Activated T-cell treated with anti-CD3 and anti-CD28 coated beads for 1 hour (primary cell): Measurements from ENCODE around the gene WEE2.
A peak's percentile ranks its signal among the peaks of the same experiment; 100 is the strongest.
"Not testable (repeated sequence)": the region's sequence is repeated elsewhere in the genome, so short reads cannot be mapped to it uniquely, and the experiment has no call there.

Experiments
- DNase-seq: peaks from one replicate; pipeline ENCODE4 v3.0.0-alpha.2; 2020; ENCODE audit warnings: low read depth

Gene WEE2

DNA sequence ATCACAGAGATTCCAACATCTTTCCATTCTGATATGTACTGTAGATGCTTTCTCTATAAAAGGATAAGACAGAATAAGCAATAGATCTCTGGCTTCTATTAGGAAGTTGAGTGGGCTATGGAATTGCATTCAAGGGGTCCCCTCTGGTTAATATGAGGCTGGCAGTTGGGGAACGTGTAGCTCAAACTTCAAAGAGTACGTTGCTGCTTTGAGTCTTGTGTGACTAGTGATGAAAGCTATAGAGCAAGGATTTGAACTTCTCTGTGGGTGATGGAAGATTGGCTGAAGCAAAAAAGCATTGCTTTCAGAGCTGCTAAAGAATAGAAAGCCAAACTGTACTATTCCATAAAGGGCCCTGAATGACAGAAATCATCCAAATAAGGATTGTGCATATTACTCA, 6.4 kb downstream of the WEE2 start:
- DNase-seq = no peak

DNA sequence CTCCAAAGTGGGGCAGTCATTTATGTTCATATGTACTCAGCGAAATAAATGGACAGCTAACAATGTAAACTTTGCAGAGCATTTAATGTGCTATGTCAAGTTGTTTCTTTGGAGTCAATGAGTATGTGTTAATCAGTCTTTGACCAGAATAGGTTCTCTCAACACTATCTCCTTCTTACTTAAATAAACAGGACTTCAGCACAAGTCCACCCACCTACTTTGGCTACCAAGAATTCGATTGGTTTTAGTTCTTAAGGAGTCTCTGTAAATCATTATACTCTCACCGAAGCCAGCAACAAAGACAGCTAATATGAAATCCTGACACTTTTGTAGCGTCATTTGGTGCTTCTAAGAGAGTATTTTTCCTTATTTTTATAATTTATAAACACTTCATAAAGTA, 6.9 kb downstream of the WEE2 start:
- no peak for DNase-seq

DNA sequence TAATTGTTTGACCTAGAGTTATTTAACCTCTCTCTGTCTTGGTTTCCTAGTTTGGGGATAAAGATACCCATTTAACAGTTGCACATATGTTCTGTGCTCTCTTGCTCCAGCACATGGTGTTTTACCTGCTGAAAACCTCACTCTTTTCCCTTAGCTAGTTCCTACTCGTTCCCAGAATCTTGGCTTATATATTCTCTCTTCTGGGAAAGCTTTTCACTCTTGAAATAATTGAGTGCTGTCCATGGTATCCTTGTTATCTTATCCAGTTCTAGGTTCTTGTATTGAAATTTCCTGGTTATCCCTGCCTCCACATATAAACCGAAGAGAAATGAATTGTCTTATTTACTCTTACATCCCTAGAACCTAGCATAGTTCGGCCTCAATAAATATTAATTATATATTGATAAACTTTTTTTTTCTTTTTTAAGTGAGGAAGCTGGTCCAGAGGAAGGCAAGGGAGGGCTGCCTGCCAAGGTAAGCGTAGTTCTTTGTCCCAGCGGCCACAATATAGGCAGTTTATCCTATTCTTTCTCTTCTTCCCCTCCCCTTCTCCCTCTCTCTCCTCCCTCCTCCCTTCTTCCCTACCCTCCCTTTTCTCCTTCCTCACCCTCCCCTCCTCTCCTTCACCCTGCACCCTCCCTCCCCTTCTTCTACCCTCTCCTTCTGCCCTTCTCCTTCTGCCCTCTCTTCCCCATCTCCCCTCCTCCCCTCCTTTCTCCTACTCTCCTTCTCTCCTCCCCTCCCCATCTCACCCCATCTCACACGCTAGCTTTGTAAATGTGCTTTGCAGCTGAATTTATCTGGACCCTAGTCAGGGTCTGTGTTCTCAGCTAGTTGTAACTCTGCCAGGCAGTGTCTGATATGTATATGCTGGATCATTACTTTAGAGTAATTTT, 7.9 kb downstream of the WEE2 start:
- no peak for DNase-seq

DNA sequence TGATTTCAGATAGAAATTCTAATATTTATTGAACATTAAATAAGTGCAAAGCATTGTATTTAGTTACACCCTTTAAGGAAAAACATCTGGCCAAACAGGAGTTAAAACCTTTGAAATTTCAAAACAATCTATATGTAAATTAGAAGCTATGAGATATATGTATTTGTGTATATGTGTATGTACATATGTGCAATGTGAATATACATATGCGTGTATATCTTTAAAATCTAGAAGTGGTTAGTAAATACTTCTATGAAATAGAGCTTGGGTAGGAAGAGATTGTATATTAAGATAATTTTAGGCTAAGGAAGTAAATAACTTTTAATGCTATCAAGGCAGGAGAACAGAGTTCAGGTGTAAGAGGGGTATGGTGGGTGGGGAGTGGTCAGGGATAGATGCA, 9.3 kb downstream of the WEE2 start:
- no peak for DNase-seq

DNA sequence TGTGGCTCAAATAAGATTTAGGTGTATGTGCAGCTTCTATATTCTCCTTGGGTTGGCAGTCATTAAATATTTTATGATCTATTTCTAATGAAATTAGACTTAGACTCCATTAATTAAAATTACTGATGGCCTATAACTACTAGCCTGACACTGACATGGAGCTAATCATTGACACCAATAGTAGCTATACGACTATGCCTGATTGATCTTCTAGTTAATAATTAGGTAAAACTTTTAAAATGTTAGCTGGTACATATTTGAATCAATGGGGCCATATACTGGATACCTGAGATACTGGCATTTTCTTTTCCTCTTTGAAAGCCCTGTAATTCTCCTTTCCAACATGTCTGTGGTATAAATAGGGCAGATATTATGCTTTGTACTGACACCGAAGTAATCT, 14.4 kb downstream of the WEE2 start:
- no peak for DNase-seq

DNA sequence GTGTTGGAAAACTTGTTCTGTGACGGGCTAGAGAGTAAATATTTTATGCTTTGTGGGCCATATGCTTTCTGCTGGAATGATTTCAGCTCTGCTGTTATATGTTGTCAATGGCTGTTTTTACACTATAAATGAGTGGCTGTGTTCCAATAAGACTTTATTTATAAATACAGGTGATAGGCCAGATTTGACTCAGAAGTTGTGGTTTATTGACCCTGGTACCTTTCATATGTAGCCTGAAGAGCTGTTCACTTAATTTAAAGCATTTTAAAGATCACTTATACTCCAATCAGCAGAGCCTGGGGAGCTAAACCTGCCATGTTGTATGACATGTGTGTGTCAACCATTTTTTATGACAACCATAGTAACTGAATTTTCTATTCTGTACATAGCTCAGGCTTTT, 20.9 kb downstream of the WEE2 start:
- DNase-seq = no peak

DNA sequence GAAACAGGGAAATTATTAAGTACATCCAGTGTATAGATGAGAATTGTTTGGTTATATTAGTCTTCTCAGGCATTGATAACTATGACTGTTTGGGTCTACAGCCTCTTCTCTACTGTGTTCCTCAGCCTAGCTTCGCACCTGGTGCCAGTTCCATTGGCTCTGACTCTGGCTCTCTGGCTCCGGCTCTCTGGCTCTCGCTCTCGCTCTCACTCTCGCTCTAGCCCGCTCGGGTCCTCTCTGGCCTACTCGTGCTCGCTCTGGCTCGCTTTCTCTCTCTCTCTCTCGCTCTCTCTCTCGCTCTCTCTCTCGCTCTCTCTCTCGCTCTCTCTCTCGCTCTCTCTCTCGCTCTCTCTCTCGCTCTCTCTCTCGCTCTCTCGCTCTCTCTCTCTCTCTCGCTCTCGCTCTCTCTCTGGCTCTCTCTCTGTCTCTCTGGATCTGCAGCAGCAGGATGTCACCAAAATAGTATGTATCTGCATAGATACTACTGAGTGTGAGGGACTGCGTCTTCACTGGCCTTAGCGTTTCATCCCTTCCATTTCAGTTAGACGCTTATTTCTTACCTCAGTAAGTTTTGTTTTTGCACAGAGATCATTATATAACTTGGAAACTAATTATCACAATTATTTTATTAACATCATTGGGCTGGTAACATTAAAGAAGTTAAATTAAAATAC, 23.5 kb downstream of the WEE2 start:
- DNase-seq = no peak

DNA sequence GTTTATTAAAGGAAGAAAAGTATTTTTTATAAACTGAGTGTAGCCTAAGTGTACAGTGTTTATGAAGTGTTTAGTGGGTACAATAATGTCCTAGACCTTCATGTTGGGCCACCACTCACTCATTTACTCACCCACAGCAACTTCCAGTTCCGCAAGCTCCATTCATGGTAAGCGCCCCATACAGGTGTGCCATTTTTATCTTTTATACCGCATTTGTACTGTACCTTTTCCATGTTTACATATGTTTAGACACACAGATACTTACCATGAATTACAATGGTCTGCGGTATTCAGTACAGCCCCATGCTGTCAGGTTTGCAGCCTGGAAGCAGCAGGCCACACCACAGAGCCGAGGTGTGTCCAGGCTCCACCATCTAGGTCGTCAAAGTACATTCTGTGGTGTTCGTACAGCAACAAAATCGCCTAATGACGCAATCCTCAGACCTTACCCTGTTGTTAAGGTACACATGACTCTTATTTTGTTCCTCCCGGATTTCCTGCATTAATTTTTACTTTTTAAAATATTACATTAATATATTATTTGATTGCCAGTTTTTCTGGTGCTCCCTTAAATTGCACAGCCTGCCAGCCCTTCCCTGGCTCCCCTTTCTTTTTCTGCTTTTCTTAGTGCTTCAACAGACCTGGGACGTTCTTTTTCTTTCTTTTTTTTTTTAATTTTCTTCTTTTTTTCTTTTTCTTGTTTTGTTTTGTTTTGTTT, 29.1 kb downstream of the WEE2 start:
- DNase-seq = no peak

DNA sequence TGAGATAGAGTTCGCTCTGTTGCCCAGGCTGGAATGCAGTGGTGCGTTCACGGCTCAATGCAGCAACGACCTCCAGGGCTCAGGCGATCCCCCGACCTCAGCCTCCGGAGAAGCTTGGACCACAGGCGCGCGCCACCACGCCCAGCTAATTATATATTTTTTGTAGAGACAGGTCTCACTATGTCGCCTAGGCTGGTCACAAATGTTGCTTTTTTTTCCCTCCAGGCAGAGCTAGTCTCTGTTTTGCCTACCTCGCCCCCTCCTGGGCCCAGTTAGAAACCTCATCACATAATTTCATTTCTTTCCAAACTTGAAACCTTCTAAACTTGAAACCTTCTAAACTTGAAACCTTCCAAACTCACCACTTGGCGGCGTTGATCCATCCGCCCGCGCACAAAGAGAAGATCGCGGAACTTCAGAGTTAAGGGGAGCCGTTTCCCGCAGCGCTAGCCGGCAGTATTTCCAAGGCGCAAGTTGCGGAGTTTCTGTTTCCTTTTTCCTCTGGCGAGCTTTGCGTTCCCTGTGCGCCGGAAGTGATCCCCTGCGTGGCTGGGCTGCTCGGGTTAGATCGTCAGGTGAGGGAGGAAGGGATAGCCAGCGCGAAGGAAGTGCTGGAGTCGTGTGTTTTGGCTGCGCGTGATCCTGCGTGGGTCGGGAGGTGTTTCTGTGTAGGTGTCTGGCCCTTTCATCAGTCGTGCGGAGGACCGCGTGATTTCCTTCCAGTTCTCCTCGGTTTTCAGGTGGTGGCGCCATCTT, 29.9 kb downstream of the WEE2 start, which contains the start of gene SSBP1:
Gene SSBP1, plus strand, starts transcription at position 523 of the 756 bp plus-strand sequence. CDS start 809 bp downstream, outside the sequence.
- peak; percentile 76 for DNase-seq

DNA sequence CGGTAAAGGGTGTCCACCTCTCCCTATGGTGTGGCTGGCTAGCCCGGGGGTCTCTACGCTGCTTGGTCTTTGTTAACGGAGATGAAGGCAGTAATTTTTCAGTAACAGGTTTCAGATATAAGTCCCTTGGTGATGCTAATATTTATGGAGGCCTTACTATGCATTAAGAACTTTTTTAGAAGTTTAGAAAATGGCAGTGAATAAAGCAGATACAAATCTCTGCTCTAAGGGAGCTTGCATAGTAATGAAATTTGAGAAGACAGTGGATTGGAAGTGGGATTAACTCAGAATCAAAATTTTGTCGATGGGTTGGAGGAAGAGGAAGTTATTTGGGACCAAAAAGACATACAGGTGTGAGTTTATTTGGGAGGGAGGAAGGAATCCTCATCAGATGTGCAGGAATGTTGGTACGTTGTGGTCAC, 30.4 kb downstream of the WEE2 start:
- DNase-seq = no peak

DNA sequence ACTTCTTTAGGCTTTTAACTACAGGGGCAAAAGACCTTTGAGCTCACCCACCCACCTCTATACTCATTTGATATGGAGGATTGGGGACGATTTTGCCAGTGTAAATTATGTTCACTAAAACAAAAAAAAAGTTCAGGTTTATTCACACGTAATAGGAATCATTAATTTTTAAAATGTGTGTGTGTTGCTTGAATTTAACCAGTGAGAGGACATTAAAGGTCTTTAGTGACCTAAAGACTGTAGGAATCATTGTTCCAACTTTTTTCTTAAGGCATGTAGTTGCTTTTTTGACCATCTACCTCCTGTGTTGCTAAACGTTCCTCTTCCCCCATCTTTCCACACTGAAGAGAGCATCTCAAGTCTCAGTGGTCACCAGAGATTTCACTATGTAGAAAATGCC, 31.1 kb downstream of the WEE2 start:
- DNase-seq = no peak

DNA sequence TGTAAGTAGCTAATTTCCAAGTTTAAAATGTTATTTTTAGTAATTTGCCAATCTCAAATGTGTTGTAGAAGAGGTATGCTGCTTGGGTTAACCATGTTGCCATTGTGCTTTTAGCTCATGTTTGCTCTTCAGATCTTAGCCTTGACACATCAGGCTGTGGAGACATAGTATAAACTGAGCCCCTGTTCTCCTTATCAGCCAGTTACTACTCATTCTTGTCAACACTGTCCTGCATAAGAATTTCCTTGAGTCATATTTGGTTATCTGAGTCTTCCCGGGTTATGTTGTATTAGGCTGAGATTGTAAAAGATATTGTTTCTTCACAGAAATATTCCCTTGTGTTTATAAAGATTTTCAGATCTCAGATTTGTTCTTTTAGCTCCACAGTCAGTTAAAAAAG, 34.1 kb downstream of the WEE2 start:
- no peak for DNase-seq

DNA sequence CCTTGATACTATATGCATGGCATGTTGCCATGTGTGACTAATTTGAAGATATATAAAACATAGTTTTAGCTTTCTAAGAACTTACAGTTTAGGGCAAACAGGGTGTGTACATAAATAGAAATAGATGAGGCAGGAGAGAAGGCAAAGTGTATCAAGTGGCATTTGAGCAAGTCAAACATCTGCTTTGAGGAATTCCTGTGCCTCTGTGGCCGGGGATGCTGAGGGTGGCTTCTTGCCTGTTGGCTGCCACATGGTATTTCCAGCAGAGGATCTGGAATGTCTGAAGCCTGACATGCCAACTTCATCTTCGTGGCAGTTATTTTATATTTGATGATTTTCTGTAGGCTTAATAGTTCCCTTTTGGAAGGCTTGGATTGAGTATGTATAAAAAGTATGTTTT, 36.0 kb downstream of the WEE2 start:
- no peak for DNase-seq

DNA sequence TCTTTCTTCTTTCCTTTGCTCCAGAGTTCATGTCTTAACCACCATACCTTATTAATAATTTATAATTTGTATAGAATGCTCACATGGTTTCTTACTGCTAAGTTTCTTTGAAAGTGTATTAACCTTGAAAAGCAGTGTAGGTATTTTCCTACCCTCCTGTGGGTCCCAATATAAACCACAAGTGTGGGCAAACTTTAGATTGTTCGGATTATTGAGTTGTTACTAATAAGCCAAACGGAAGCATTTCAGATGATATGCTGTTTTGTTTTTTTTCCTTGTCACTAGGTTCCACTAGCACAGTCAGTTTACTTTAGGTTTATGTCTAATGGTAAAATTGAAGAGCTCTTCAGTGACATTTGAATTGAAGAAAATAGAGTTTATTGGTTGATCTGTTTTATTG, 40.2 kb downstream of the WEE2 start:
- DNase-seq = no peak

DNA sequence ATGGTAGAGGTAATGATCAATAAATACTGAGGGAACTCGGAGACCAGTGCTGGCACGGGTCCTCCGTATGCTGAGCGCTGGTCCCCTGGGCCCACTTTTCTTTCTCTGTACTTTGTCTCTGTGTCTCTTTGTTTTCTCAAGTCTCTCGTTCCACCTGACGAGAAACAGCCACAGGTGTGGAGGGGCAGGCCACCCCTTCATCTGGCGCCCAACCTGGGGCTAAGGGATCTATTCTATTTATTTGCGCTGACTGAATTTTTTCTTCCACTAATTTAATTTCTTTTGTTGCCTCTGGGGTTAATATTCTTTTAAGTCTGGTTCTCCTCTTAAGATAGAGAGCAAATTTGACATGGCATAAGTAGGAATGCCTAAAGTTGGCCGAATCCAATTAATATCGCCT, 43.8 kb downstream of the WEE2 start:
- DNase-seq = not testable (repeated sequence)

DNA sequence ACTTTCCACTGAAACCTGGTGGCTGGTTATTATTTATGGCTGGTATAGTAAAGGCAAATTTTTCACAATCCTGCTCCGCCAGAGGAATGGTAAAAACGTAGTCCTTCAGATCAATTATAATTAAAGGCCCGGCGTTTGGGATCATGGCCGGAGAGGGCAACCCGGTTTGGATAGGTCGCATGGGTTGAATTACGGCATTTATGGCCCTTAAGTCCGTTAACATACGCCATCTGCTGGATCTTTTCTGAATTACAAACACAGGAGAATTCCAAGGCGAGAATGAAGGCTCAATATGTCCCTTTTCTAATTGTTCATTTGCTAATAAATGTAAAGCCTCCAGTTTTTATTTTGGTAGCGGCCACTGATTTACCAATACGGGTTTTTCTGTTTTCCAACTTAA, 44.5 kb downstream of the WEE2 start:
- DNase-seq = no peak

DNA sequence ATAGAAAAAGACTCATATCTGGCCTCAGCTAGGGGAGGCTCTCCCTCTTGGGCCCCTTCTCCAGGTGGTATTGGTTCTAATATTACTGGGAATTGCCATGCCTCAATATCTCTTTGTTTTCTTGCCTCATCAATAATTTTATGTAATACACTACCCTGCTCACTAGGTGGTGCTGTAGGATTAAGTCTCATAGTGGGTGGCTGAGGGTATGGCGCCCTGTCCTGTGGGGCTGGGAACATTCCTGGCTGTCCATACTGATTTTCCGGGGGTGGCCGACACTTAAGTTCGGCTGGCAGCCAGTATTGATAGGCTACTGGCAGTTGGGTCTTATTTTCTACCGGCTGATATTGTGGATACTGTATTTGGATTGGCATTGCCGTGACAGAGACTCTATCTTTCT, 46.8 kb downstream of the WEE2 start:
- DNase-seq = no peak

DNA sequence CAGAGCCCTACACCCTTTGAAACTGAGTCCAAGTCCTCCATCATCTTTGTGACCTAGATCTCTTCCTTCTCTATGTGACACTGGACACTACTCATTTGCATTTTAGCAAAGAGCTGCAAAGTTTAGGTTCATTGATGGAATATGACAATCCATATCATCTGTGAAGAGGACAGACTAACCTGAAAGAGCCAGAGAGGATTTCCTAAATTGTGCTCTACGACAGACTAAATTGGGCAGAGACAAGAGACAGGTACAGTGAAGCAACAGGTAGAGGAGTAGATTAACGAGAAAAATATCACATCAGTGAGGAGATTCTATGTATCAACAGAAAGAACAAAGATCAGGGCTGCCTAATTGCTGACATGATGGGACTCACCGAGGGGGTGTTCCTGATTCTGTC, 55.6 kb downstream of the WEE2 start, which contains the start of gene TAS2R3:
Gene TAS2R3, plus strand, starts transcription at position 301 of the 400 bp plus-strand sequence. Its CDS starts 62 bp downstream, at position 363.
- no peak for DNase-seq

DNA sequence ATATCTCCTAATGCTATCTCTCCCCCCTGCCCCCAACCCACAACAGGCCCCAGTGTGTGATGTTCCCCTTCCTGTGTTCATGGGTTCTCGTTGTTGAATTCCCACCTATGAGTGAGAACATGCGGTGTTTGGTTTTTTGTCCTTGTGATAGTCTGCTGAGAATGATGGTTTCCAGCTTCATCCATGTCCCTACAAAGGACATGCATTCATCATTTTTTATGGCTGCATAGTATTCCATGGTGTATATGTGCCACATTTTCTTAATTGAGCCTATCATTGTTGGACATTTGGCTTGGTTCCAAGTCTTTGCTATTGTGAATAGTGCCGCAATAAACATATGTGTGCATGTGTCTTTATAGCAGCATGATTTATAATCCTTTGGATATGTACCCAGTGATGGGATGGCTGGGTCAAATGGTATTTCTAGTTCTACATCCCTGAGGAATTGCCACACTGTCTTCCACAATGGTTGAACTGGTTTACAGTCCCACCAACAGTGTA, 62.0 kb downstream of the WEE2 start:
- DNase-seq = not testable (repeated sequence)

DNA sequence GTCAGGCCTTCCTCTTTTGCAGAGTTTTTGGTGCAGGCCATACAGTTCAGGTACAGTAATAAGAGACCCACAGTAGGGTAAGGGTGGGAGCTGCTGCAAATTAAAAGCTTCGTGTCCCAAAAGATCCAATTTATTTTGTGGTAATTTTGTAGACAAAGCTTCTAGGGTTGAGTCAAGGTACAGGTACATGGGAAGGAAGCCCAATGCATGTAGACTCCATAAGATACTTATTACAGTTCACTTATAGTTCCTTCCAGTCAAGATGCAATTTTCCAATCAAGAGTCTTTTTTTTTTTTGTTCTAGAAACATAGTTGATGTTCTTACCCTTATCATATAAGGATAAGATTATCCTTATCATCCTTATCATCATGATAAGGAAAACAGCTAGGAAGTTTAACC, 68.2 kb downstream of the WEE2 start, which contains the start of gene TAS2R4:
Gene TAS2R4, plus strand, starts transcription at position 301 of the 400 bp plus-strand sequence. CDS start 1,815 bp downstream, outside the sequence.
- DNase-seq = no peak
